ENCODE data around the gene EFNA5. TPM values are rescaled to one million over a fixed set of nuclear protein-coding genes. Genes with fewer than 3 reads are reported as not detected.
A peak's percentile ranks its signal among the peaks of the same experiment; 100 is the strongest.

EFNA5 gene
- total and polyA plus RNA-seq, 2 donors from 2014 or later = 5.9 to 54.4 TPM

GRCh38 chr5:107502676-107503060 is 168.1 kb downstream of the EFNA5 start:
- FAIRE-seq (no peak), DNase-seq (no peak)
- no peak overlapping the region for H3K9ac ChIP-seq (ENCODE audit: low read length in 3 of 3)
- H3K4me1 ChIP-seq (ENCODE audit: control insufficient read depth in 2 of 3, insufficient read depth in 2 of 3, low read depth in 1 of 3, low read length in 3 of 3) = peaks cover 4 to 6% (median 4%) of the 10 kb centered on the region in 3 donors
- no peaks in the 10 kb centered on the region for H3K27me3 ChIP-seq (ENCODE audit: control insufficient read depth, insufficient read depth, low read length)
- H3K36me3 ChIP-seq (ENCODE audit: control insufficient read depth in 2 of 3, insufficient read depth in 3 of 3, low read length in 3 of 3) = no peaks in the 10 kb centered on the region
- peak overlapping the region in 1 of 2 donors; percentile 0 for H3K27ac ChIP-seq (ENCODE audit: low read depth in 2 of 2, low read length in 2 of 2)
- no peaks in the 10 kb centered on the region for H3K9me3 ChIP-seq (ENCODE audit: control insufficient read depth in 2 of 3, insufficient read depth in 1 of 3, low read length in 3 of 3)
- TF ChIP-seq, protein P1, sequence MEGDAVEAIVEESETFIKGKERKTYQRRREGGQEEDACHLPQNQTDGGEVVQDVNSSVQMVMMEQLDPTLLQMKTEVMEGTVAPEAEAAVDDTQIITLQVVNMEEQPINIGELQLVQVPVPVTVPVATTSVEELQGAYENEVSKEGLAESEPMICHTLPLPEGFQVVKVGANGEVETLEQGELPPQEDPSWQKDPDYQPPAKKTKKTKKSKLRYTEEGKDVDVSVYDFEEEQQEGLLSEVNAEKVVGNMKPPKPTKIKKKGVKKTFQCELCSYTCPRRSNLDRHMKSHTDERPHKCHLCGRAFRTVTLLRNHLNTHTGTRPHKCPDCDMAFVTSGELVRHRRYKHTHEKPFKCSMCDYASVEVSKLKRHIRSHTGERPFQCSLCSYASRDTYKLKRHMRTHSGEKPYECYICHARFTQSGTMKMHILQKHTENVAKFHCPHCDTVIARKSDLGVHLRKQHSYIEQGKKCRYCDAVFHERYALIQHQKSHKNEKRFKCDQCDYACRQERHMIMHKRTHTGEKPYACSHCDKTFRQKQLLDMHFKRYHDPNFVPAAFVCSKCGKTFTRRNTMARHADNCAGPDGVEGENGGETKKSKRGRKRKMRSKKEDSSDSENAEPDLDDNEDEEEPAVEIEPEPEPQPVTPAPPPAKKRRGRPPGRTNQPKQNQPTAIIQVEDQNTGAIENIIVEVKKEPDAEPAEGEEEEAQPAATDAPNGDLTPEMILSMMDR (IDR thresholded peaks at IDR 0.05; ENCODE audit: borderline replicate concordance, extremely low read depth, insufficient read depth) = no peak
- intact Hi-C loops (cut with DNase I) = no loop called here
- no peak overlapping the region for H3K4me3 ChIP-seq (ENCODE audit: low read length in 3 of 3)

GRCh38 chr5:107501965-107502675 is 168.6 kb downstream of the EFNA5 start:
- TF ChIP-seq, protein P1 (IDR thresholded peaks at IDR 0.05; ENCODE audit: borderline replicate concordance, extremely low read depth, insufficient read depth) = no peak
- H3K9ac ChIP-seq (ENCODE audit: low read length in 3 of 3) = peak overlapping the region in 1 of 3 donors; percentile 15
- peak overlapping the region in 1 of 3 donors; percentile 40 for H3K4me3 ChIP-seq (ENCODE audit: low read length in 3 of 3)
- intact Hi-C loops (cut with DNase I) = no loop called here
- no peaks in the 10 kb centered on the region for H3K9me3 ChIP-seq (ENCODE audit: control insufficient read depth in 2 of 3, insufficient read depth in 1 of 3, low read length in 3 of 3)
- H3K4me1 ChIP-seq (ENCODE audit: control insufficient read depth in 2 of 3, insufficient read depth in 2 of 3, low read depth in 1 of 3, low read length in 3 of 3) = peaks cover 4 to 6% (median 4%) of the 10 kb centered on the region in 3 donors
- DNase-seq (peak in 1 of 5 donors; percentile 62), FAIRE-seq (no peak)
- H3K36me3 ChIP-seq (ENCODE audit: control insufficient read depth in 2 of 3, insufficient read depth in 3 of 3, low read length in 3 of 3) = no peaks in the 10 kb centered on the region
- no peaks in the 10 kb centered on the region for H3K27me3 ChIP-seq (ENCODE audit: control insufficient read depth, insufficient read depth, low read length)
- no peak overlapping the region for H3K27ac ChIP-seq (ENCODE audit: low read depth in 2 of 2, low read length in 2 of 2)

- H3K9ac ChIP-seq (ENCODE audit: low read length in 3 of 3) = no peak overlapping the region
- no peaks in the 10 kb centered on the region for H3K27me3 ChIP-seq (ENCODE audit: control insufficient read depth, insufficient read depth, low read length)
- FAIRE-seq (no peak), DNase-seq (no peak)
- H3K4me1 ChIP-seq (ENCODE audit: control insufficient read depth in 2 of 3, insufficient read depth in 2 of 3, low read depth in 1 of 3, low read length in 3 of 3) = peaks cover 4 to 6% (median 4%) of the 10 kb centered on the region in 3 donors
- H3K36me3 ChIP-seq (ENCODE audit: control insufficient read depth in 2 of 3, insufficient read depth in 3 of 3, low read length in 3 of 3) = no peaks in the 10 kb centered on the region
- no peak overlapping the region for H3K27ac ChIP-seq (ENCODE audit: low read depth in 2 of 2, low read length in 2 of 2)
- H3K4me3 ChIP-seq (ENCODE audit: low read length in 3 of 3) = no peak overlapping the region
- TF ChIP-seq, protein P1 (IDR thresholded peaks at IDR 0.05; ENCODE audit: borderline replicate concordance, extremely low read depth, insufficient read depth) = no peak
- no peaks in the 10 kb centered on the region for H3K9me3 ChIP-seq (ENCODE audit: control insufficient read depth in 2 of 3, insufficient read depth in 1 of 3, low read length in 3 of 3)
- intact Hi-C loops (cut with DNase I) = no loop called here
Measured at GRCh38 chr5:107500840-107501239, 169.9 kb downstream of the EFNA5 start.

Measured in kidney (tissue), 14 donors.